Liver (tissue), 9 donors: ENCODE data around the gene KIF5A. TPM values are rescaled to one million over a fixed set of nuclear protein-coding genes. Genes with fewer than 3 reads are reported as not detected.
A peak's percentile ranks its signal among the peaks of the same experiment; 100 is the strongest.

ENCODE experiments used
- DNase-seq: peaks from one replicate; pipeline ENCODE4 v3.0.0-alpha.2; 2017; ENCODE audit warnings: low spot score
- H3K27ac ChIP-seq, 2 donors: one replicate each; pipeline ENCODE4 v1.7.0; 2013; ENCODE audit warnings: inconsistent platforms in 2 of 2, low read length in 2 of 2, control low read depth in 1 of 2, low read depth in 1 of 2, mild to moderate bottlenecking in 1 of 2
- H3K27me3 ChIP-seq, 4 donors: one replicate each; pipeline versions ENCODE4 v1.6.1 to v1.7.0; 2013; ENCODE audit warnings: low read length in 3 of 4, inconsistent platforms in 1 of 4, mild to moderate bottlenecking in 1 of 4, moderate library complexity in 1 of 4; ENCODE audit not compliant: control insufficient read depth in 4 of 4, insufficient read depth in 4 of 4
- H3K36me3 ChIP-seq, 4 donors: one replicate each; pipeline versions ENCODE4 v1.6.1 to v1.7.0; 2013; ENCODE audit warnings: low read length in 3 of 4, mild to moderate bottlenecking in 3 of 4, low read depth in 1 of 4, moderate library complexity in 1 of 4; ENCODE audit not compliant: control insufficient read depth in 4 of 4, insufficient read depth in 3 of 4
- H3K4me1 ChIP-seq, 4 donors: one replicate each; pipeline versions ENCODE4 v1.6.1 to v1.7.0; 2013; ENCODE audit warnings: low read length in 3 of 4, mild to moderate bottlenecking in 3 of 4, moderate library complexity in 1 of 4; ENCODE audit not compliant: control insufficient read depth in 4 of 4, insufficient read depth in 4 of 4
- H3K4me3 ChIP-seq, 3 donors: one replicate each; pipeline versions ENCODE4 v1.6.1 to v1.7.0; 2013; ENCODE audit warnings: low read length in 3 of 3, control low read depth in 1 of 3, low read depth in 1 of 3, mild to moderate bottlenecking in 1 of 3
- H3K9ac ChIP-seq, 2 donors: one replicate each; pipeline ENCODE4 v1.7.0; 2013; ENCODE audit warnings: low read length in 2 of 2, mild to moderate bottlenecking in 2 of 2, moderate library complexity in 2 of 2, control low read depth in 1 of 2, low read depth in 1 of 2
- H3K9me3 ChIP-seq, 4 donors: one replicate each; pipeline versions ENCODE4 v1.6.1 to v1.7.0; 2013; ENCODE audit warnings: low read length in 3 of 4; ENCODE audit not compliant: control insufficient read depth in 4 of 4
- CTCF ChIP-seq: fragments of 150-350 bp; IDR thresholded peaks from 2 replicates; pipeline ENCODE4 v1.5.1; 2017; ENCODE audit warnings: improper control_type of control experiment, low read depth, low read length; ENCODE audit not compliant: missing input control
- EGR1 ChIP-seq, 2 donors: IDR thresholded peaks; 2 replicates each; pipeline ENCODE4 v1.6.1; 2016 to 2018; ENCODE audit warnings: antibody characterized with exemption in 2 of 2, low read depth in 2 of 2
- FOXA1 ChIP-seq: IDR thresholded peaks from 2 replicates; pipeline ENCODE4 v1.6.1; 2016; ENCODE audit warnings: antibody characterized with exemption
- FOXA2 ChIP-seq: IDR thresholded peaks from 2 replicates; pipeline ENCODE4 v1.6.1; 2016; ENCODE audit warnings: antibody characterized with exemption
- HNF4A ChIP-seq, 2 donors: conservative IDR thresholded peaks; 2 replicates each; pipeline ENCODE4 v1.6.1; 2016; ENCODE audit warnings: antibody characterized with exemption in 2 of 2, mild to moderate bottlenecking in 2 of 2
- HNF4G ChIP-seq: IDR thresholded peaks from 2 replicates; pipeline ENCODE4 v1.6.1; 2016; ENCODE audit warnings: antibody characterized with exemption
- JUND ChIP-seq, 2 donors: IDR thresholded peaks; 2 replicates each; pipeline ENCODE4 v1.6.1; 2016; ENCODE audit warnings: antibody characterized with exemption in 2 of 2
- NR2F2 ChIP-seq: IDR thresholded peaks from 2 replicates; pipeline ENCODE4 v1.6.1; 2016; ENCODE audit warnings: antibody characterized with exemption
- RAD21 ChIP-seq, 2 donors: IDR thresholded peaks; 2 replicates each; pipeline ENCODE4 v1.6.1; 2016; ENCODE audit warnings: antibody characterized with exemption in 2 of 2, mild to moderate bottlenecking in 2 of 2
- RXRA ChIP-seq, 2 donors: IDR thresholded peaks; 2 replicates each; pipeline ENCODE4 v1.6.1; 2017 to 2018; ENCODE audit warnings: antibody characterized with exemption in 2 of 2, mild to moderate bottlenecking in 1 of 2
- SP1 ChIP-seq: IDR thresholded peaks from 2 replicates; pipeline ENCODE4 v1.6.1; 2018; ENCODE audit warnings: antibody characterized with exemption, mild to moderate bottlenecking
- TAF1 ChIP-seq: conservative IDR thresholded peaks from 2 replicates; pipeline ENCODE4 v1.6.1; 2016; ENCODE audit warnings: antibody characterized with exemption, mild to moderate bottlenecking
- WGBS: extraction: QIAGEN DNeasy Blood & Tissue Kit; methylation state at CpG from one replicate; pipeline ENCODE4 v1.1.7; 2013; 5-methylcytosine and 5-hydroxymethylcytosine counted together
- polyA plus RNA-seq, 2 donors: library from polyadenylated mRNA; stranded (reverse) in 1 of 2; unstranded in 1 of 2; fragments of 200-250 nt in 1 of 2; fragments of >200 nt in 1 of 2; fragmentation: Nextera tagmentation in 1 of 2; extraction: Ambion mirVana in 1 of 2; gene quantifications; one replicate each; pipeline versions ENCODE4 v1.2.1 to v1.2.3, GENCODE V29; 2013 to 2015
- total RNA-seq, 2 donors: library from RNA; depleted of rRNA; stranded (reverse); fragments of >200 nt; gene quantifications; one replicate each; pipeline ENCODE4 v1.2.3, GENCODE V29; 2014
- TF ChIP-seq, protein P1 (sequence below): IDR thresholded peaks from 2 replicates; pipeline ENCODE4 v1.6.1; 2016; ENCODE audit warnings: antibody characterized with exemption
- TF ChIP-seq, protein P2 (sequence below): IDR thresholded peaks from 2 replicates; pipeline ENCODE4 v1.6.1; 2016; ENCODE audit warnings: antibody characterized with exemption, mild to moderate bottlenecking
- donor health status: healthy.
- donor health status: healthy.
- donor health status: healthy.
- donor health status: healthy.
- donor health status: healthy.

KIF5A gene
- total and polyA plus RNA-seq, 4 donors: 0.01 to 0.42 TPM; not detected in 2

GRCh38 chr12:57609781-57610553, 60.1 kb downstream of the KIF5A start:
- H3K9ac ChIP-seq: no peak overlapping the region
- peaks cover 0 to 9% (median 4%) of the 10 kb centered on the region in 4 donors for H3K27me3 ChIP-seq
- DNase-seq: no peak
- peaks cover 0 to 12% (median 11%) of the 10 kb centered on the region in 4 donors for H3K4me1 ChIP-seq
- no peaks in the 10 kb centered on the region for H3K36me3 ChIP-seq
- H3K9me3 ChIP-seq: no peaks in the 10 kb centered on the region
- peak; percentile 31 for TF ChIP-seq NR2F2
- no peak for TF ChIP-seq JUND (IDR thresholded peaks at IDR 0.05)
- no peak overlapping the region for H3K4me3 ChIP-seq
- 16% methylated on average over 34 of the region's 34 CpGs for WGBS
- peak overlapping the region in 1 of 2 donors; percentile 53 for H3K27ac ChIP-seq

DNA sequence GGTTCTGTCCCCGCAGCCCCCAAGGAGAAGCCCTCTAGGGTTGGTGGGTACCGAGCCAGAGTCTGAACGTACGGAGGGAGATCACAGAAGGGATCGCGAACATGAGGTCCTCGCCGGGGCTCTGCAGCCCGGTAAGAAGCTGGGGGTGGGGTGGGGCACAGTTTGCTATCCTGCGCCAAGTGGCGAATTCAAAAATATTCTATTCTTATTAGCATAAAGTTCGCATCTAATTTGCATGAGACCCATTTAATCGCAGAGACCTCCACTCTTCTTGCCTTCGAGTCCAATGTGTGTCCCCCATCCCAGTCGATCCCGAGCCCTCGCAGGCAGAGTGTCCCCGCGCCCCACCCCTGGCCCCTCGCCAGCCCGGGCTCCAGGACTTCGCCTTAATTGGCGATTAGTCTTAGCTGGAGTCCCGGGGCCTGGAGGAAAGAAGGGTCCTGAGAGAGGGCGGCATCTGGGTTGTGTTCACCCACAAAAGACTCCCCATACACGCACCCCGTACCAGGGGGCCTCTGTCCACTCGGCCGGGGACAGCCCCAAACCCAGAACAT, 60.8 kb downstream of the KIF5A start:
- no peak for DNase-seq
- peak overlapping the region in 1 of 3 donors; percentile 6 for H3K4me3 ChIP-seq

More for the DNA sequence above, 60.8 kb downstream of the KIF5A start:
- H3K36me3 ChIP-seq: no peaks in the 10 kb centered on the region
- no peak overlapping the region for H3K9ac ChIP-seq
- H3K27me3 ChIP-seq: peaks cover 0 to 8% (median 3%) of the 10 kb centered on the region in 4 donors
- peaks cover 0 to 12% (median 11%) of the 10 kb centered on the region in 4 donors for H3K4me1 ChIP-seq
- H3K27ac ChIP-seq: peak overlapping the region; percentile 53 to 54
- TF ChIP-seq SP1: no peak
- no peak for TF ChIP-seq TAF1
- no peak for TF ChIP-seq CTCF
- no peak for TF ChIP-seq JUND (IDR thresholded peaks at IDR 0.05)
- TF ChIP-seq FOXA2: no peak
- TF ChIP-seq FOXA1: no peak
- no peak for TF ChIP-seq HNF4A (conservative IDR thresholded peaks at IDR 0.05)
- TF ChIP-seq EGR1 (IDR thresholded peaks at IDR 0.05; ENCODE audit: low read depth in 2 of 2): no peak
- no peak for TF ChIP-seq RAD21 (IDR thresholded peaks at IDR 0.05)
- TF ChIP-seq RXRA (IDR thresholded peaks at IDR 0.05): no peak
- no peak for TF ChIP-seq HNF4G
- TF ChIP-seq, protein P1, sequence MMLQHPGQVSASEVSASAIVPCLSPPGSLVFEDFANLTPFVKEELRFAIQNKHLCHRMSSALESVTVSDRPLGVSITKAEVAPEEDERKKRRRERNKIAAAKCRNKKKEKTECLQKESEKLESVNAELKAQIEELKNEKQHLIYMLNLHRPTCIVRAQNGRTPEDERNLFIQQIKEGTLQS: no peak
- TF ChIP-seq, protein P2, sequence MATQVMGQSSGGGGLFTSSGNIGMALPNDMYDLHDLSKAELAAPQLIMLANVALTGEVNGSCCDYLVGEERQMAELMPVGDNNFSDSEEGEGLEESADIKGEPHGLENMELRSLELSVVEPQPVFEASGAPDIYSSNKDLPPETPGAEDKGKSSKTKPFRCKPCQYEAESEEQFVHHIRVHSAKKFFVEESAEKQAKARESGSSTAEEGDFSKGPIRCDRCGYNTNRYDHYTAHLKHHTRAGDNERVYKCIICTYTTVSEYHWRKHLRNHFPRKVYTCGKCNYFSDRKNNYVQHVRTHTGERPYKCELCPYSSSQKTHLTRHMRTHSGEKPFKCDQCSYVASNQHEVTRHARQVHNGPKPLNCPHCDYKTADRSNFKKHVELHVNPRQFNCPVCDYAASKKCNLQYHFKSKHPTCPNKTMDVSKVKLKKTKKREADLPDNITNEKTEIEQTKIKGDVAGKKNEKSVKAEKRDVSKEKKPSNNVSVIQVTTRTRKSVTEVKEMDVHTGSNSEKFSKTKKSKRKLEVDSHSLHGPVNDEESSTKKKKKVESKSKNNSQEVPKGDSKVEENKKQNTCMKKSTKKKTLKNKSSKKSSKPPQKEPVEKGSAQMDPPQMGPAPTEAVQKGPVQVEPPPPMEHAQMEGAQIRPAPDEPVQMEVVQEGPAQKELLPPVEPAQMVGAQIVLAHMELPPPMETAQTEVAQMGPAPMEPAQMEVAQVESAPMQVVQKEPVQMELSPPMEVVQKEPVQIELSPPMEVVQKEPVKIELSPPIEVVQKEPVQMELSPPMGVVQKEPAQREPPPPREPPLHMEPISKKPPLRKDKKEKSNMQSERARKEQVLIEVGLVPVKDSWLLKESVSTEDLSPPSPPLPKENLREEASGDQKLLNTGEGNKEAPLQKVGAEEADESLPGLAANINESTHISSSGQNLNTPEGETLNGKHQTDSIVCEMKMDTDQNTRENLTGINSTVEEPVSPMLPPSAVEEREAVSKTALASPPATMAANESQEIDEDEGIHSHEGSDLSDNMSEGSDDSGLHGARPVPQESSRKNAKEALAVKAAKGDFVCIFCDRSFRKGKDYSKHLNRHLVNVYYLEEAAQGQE: no peak
- 6% methylated on average over 29 of the region's 29 CpGs for WGBS
- no peaks in the 10 kb centered on the region for H3K9me3 ChIP-seq
